Neutrophil (primary cell): ENCODE results near the gene C16orf89.
A peak's percentile ranks its signal among the peaks of the same experiment; 100 is the strongest.

Experiments
- H3K27ac ChIP-seq: fragments of 200-600 bp; sonication (generic); 2 replicates; pipeline ENCODE4 v1.5.1; 2016; ENCODE audit warnings: mild to moderate bottlenecking, moderate library complexity
- H3K27me3 ChIP-seq: fragments of 200-600 bp; sonication (generic); 2 replicates; pipeline ENCODE4 v1.6.0; 2016; ENCODE audit warnings: mild to moderate bottlenecking
- H3K36me3 ChIP-seq: fragments of 200-600 bp; sonication (generic); 2 replicates; pipeline ENCODE4 v1.5.1; 2017
- H3K4me1 ChIP-seq, 2 experiments: fragments of 200-600 bp in 1 of 2; sonication (generic) in 1 of 2; 1 replicate in 1 of 2; 2 replicates in 1 of 2; pipeline versions ENCODE4 v1.5.1 to v1.6.1; 2013 to 2016; ENCODE audit warnings: low read depth in 1 of 2, low read length in 1 of 2, mild to moderate bottlenecking in 1 of 2, moderate library complexity in 1 of 2; ENCODE audit not compliant: control insufficient read depth in 1 of 2, insufficient read depth in 1 of 2
- H3K4me3 ChIP-seq, 2 experiments: fragments of 200-600 bp in 1 of 2; sonication (generic) in 1 of 2; 1 replicate in 1 of 2; 2 replicates in 1 of 2; pipeline ENCODE4 v1.5.1; 2013 to 2016; ENCODE audit warnings: low read depth in 1 of 2, low read length in 1 of 2, mild to moderate bottlenecking in 1 of 2, moderate library complexity in 1 of 2
- H3K9me3 ChIP-seq: fragments of 200-600 bp; sonication (generic); 2 replicates; pipeline ENCODE4 v1.5.1; 2016
- TF ChIP-seq, protein P1 (sequence below): fragments of 200-600 bp; sonication (generic); IDR thresholded peaks from 2 replicates; pipeline ENCODE4 v1.5.1; 2016; ENCODE audit warnings: antibody characterized with exemption

The C16orf89 gene

DNA sequence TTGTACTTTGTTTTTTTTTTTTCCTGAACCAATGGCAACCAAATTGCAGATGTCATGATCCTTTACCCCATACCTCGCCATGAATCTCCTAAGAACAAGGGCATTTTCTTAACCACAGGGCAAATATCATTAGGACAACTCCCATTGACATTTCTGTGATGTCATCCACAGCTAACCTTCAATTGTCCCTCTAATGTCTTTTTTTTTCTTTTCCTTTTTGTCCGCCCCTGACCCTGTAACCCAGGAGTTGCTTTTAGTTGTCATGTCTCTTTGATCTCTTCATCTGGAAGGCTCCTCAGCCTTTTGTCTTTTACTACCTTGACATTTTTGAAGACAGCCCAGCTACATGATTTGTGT is 31.6 kb downstream of the C16orf89 start:
- TF ChIP-seq, protein P1, sequence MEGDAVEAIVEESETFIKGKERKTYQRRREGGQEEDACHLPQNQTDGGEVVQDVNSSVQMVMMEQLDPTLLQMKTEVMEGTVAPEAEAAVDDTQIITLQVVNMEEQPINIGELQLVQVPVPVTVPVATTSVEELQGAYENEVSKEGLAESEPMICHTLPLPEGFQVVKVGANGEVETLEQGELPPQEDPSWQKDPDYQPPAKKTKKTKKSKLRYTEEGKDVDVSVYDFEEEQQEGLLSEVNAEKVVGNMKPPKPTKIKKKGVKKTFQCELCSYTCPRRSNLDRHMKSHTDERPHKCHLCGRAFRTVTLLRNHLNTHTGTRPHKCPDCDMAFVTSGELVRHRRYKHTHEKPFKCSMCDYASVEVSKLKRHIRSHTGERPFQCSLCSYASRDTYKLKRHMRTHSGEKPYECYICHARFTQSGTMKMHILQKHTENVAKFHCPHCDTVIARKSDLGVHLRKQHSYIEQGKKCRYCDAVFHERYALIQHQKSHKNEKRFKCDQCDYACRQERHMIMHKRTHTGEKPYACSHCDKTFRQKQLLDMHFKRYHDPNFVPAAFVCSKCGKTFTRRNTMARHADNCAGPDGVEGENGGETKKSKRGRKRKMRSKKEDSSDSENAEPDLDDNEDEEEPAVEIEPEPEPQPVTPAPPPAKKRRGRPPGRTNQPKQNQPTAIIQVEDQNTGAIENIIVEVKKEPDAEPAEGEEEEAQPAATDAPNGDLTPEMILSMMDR = no peak
- no peaks in the 10 kb centered on the region for H3K9me3 ChIP-seq
- H3K27ac ChIP-seq = no peak overlapping the region
- H3K27me3 ChIP-seq = peaks cover 9% of the 10 kb centered on the region
- peak overlapping the region; percentile 72 to 79 for H3K4me3 ChIP-seq
- H3K36me3 ChIP-seq = no peaks in the 10 kb centered on the region
- H3K4me1 ChIP-seq = peaks cover 12 to 16% of the 10 kb centered on the region in 2 experiments

DNA sequence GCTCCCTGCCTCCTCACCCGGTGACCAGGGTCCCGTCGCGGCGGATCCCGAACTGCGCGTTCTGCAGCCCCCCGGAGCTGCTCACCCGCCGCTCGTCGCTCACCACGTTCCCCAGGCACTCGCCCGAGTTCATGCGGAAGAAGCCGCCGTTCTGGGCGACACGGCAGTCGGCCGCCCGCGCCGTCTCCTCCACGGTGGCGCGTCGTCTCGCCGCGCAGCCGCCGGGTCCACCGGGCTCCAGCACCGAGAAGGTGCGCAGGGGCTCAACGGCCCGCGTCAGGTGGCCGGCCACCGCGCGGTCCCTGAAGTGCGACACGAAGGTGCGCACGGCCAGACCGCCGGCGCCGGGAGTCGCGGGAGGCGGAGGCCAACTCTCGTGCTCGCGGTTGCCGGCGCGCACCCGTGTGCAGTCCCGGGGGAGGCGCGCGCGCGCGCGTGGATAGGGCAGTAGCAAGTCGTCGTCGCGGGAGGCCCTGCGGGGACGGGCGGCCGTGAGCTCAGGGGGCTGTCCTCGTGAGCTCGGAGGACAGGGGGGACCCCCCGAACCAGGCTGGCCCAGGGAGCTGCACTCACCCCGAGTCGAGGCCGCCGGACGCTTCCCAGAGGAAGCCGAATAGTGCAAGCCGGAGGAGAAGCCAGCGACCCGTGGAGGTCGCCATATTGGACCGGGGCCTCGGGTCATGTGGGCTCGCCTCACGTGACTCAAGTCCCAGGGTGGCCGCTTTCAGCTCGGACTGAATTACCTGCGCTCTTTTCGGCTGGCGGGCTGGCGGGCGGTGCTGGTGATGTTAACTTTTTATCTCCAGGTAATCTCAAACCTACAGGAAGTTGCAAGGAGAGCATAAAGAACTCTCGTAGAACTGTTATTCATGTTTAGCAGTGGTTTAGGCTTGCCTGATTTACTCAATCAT is 32.2 kb downstream of the C16orf89 start, which contains the start of gene NAGPA:
NAGPA (minus strand) TSS at position 680 of the 911 bp plus-strand sequence; CDS start at position 659, 21 bp downstream.
- Histone ChIP-seq H3K27me3 (peaks cover 9% of the 10 kb centered on the region), H3K27ac (peak within 1 kb of the TSS; percentile 49), H3K36me3 (peaks cover 5% of the 10 kb centered on the region), H3K4me1 (peaks cover 12 to 16% of the 10 kb centered on the region in 2 experiments), H3K9me3 (no peaks in the 10 kb centered on the region), H3K4me3 (peak within 1 kb of the TSS; percentile 72 to 79)
- TF ChIP-seq, protein P1 = no peak

DNA sequence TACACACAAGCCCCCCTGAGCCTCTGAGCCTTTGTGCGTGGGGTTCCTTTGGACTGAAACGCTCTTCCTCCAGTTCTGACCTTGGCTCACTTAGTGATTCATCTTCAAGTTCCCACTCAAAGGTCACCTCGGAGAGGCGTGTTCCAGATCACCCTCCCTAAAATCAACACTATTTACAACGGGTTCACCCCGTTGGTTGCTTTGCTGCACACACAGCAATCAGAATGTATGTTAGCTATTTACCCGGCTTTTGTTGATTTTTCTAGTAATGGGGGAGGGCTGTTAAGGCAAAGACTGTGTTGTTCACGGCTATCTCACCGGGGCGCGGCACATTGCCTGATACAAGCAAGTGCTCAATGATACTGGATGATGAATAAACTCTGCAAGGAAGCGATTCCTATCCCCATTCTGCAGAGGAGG is 33.0 kb downstream of the C16orf89 start:
- Histone ChIP-seq H3K27ac (no peak overlapping the region), H3K27me3 (peaks cover 9% of the 10 kb centered on the region), H3K9me3 (no peaks in the 10 kb centered on the region), H3K4me3 (peak overlapping the region; percentile 72 to 79), H3K36me3 (peaks cover 6% of the 10 kb centered on the region), H3K4me1 (peaks cover 12 to 16% of the 10 kb centered on the region in 2 experiments)
- TF ChIP-seq, protein P1 = no peak

DNA sequence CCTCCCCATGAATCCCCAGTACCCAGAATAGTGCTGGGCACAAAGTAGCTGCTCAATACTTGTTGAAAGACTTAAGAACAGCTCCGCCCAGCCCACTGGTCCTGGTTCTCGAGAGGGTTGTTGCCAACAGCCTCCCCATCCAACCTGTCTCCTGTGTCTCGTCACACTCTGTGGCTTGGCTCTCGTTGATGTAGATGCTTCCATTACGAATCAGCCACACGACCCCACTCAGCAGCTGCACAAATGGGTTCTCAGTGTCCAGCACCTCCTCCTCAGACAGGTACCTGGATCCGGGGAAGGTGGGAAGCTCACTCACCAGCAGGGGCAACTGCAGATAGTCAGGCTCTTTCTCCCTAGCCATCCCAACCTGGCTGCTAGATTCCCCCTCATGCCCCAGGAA is 34.2 kb downstream of the C16orf89 start:
- no peak overlapping the region for H3K4me3 ChIP-seq
- H3K4me1 ChIP-seq = peaks cover 12 to 16% of the 10 kb centered on the region in 2 experiments
- H3K36me3 ChIP-seq = peaks cover 6% of the 10 kb centered on the region
- H3K27ac ChIP-seq = no peak overlapping the region
- no peaks in the 10 kb centered on the region for H3K9me3 ChIP-seq
- TF ChIP-seq, protein P1 = no peak
- peaks cover 9% of the 10 kb centered on the region for H3K27me3 ChIP-seq

DNA sequence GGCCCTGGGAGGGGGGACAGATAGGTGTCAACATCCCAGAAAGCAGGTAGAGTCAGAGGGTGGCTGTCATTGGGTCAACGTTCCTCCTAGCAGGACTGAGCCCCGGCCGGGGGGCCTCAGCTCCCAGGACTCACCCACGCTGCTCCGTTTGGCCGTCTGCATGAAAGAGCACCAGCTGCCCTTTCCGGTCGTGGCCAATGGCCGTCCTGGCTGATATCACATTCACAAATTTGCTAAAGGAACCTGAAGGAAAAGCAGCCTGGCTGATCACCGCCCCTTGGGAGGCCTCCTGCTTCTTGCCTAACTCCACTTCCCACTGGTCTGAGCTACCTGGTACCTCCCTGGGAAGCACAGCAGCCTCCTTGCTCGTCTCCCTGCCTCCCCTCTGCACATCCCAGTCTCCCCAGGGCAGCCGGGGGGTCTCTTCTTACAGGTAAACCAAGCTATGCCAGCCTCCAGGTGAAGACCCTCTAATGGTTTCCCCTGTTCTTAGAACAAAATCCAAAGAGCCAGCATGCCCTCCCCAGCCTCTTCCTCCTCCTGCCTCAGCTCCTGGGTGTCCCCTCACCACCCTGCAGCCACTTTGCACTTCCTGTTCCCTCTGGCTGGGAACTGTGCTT is 35.4 kb downstream of the C16orf89 start:
- H3K36me3 ChIP-seq = peaks cover 6% of the 10 kb centered on the region
- H3K4me1 ChIP-seq = peaks cover 12 to 16% of the 10 kb centered on the region in 2 experiments
- H3K4me3 ChIP-seq = no peak overlapping the region
- TF ChIP-seq, protein P1 = no peak
- no peaks in the 10 kb centered on the region for H3K9me3 ChIP-seq
- H3K27me3 ChIP-seq = peaks cover 9% of the 10 kb centered on the region
- no peak overlapping the region for H3K27ac ChIP-seq
